NCI-H2227 (cell line): ENCODE measurements around the gene EIF6.
A peak's percentile ranks its signal among the peaks of the same experiment; 100 is the strongest.

ENCODE experiments used
- DNase-seq: peaks from one replicate; lab custom pipeline; 2025; ENCODE audit not compliant: unreplicated experiment; lab: John Stamatoyannopoulos, UW

Gene EIF6

GRCh38 chr20:35295674-35296073 is 11.1 kb upstream of the EIF6 start:
- no peak for DNase-seq

- DNase-seq: no peak
These were observed 10.5 kb upstream of the EIF6 start for GRCh38 chr20:35295058-35295457.

GRCh38 chr20:35294293-35294685 is 9.7 kb upstream of the EIF6 start:
- DNase-seq: no peak

- DNase-seq: no peak
These were observed 9.0 kb upstream of the EIF6 start for GRCh38 chr20:35293303-35294292.

- no peak for DNase-seq
These were observed 8.1 kb upstream of the EIF6 start for GRCh38 chr20:35292504-35293285.

- DNase-seq: no peak
These were observed 7.3 kb upstream of the EIF6 start, which contains the start of gene FAM83C for GRCh38 chr20:35291654-35292503. TSS of gene FAM83C (minus strand) at chr20:35292425. CDS start at chr20:35292304, 121 bp downstream.

GRCh38 chr20:35290887-35291417 is 6.4 kb upstream of the EIF6 start:
- DNase-seq: no peak

GRCh38 chr20:35290186-35290886 is 5.8 kb upstream of the EIF6 start:
- no peak for DNase-seq

GRCh38 chr20:35288325-35289060 is 3.9 kb upstream of the EIF6 start:
- no peak for DNase-seq

GRCh38 chr20:35287509-35288324 is 3.1 kb upstream of the EIF6 start:
- DNase-seq: no peak

- no peak for DNase-seq
These were observed 2.4 kb upstream of the EIF6 start for GRCh38 chr20:35286899-35287508.

GRCh38 chr20:35286077-35286898 is 1.7 kb upstream of the EIF6 start:
- no peak for DNase-seq

- no peak for DNase-seq
These were observed 1.2 kb upstream of the EIF6 start for GRCh38 chr20:35285806-35286076.

GRCh38 chr20:35284992-35285805 is 627 bp upstream of the EIF6 start:
- peak; percentile 65 for DNase-seq

- DNase-seq: no peak
These were observed 918 bp downstream of the EIF6 start for GRCh38 chr20:35283441-35284266.
